ENCODE measurements around the gene ZCCHC7. TPM values are rescaled to one million over a fixed set of nuclear protein-coding genes. Genes with fewer than 3 reads are reported as not detected.

The ZCCHC7 gene
- total RNA-seq, 1 donor from 2014 or later: 30.8 TPM

DNA sequence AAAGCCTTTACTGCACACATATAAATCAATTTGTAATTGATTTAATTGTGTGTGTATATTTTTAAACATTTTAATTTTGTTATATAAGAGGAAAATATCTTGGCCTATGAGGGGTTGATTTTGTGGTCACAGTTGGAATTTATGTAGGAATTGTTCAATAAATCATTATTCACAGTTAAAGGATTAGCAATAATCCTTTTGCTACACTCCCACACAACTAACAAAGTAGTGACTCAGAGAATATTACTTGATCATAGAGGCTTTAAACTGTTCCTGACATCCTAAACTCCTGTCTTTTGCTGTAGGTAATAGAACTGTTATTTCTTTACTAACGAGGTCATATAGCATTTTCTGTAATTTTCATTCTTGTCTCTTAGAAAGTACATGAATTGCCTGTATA is 95.5 kb downstream of the ZCCHC7 start:
- Histone ChIP-seq H3K9ac (ENCODE audit: low read depth in 1 of 3, low read length in 3 of 3) (no peak overlapping the region), H3K4me3 (ENCODE audit: low read length in 3 of 3) (no peak overlapping the region), H3K9me3 (ENCODE audit: control insufficient read depth in 3 of 3, low read length in 3 of 3) (no peaks in the 10 kb centered on the region), H3K27ac (ENCODE audit: low read depth, low read length) (no peak overlapping the region), H3K36me3 (ENCODE audit: control insufficient read depth in 3 of 3, insufficient read depth in 3 of 3, low read length in 3 of 3) (no peaks in the 10 kb centered on the region), H3K27me3 (ENCODE audit: control insufficient read depth in 3 of 3, insufficient read depth in 3 of 3, low read length in 3 of 3) (no peaks in the 10 kb centered on the region), H3K4me1 (ENCODE audit: control insufficient read depth in 3 of 3, insufficient read depth in 3 of 3, low read length in 3 of 3) (no peaks in the 10 kb centered on the region)

DNA sequence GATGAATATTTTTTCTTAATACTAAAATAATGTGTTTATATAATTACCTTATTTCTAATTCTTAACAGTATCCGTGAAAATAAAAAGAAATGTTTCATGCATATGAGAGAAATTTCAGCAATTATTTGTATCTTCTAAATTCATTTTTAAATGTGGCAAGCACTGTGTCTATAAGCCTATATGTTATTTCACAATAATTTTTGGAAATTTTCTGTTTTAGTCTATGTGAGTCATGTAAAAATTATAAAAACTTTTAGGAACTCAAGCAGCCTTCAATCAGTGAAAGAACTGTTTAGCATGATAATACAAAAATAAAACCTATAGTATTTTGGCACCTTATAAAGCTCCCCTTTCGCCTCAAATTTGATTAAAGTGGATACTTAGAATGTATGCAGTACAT is 96.8 kb downstream of the ZCCHC7 start:
- no peaks in the 10 kb centered on the region for H3K27me3 ChIP-seq (ENCODE audit: control insufficient read depth in 3 of 3, insufficient read depth in 3 of 3, low read length in 3 of 3)
- H3K36me3 ChIP-seq (ENCODE audit: control insufficient read depth in 3 of 3, insufficient read depth in 3 of 3, low read length in 3 of 3): no peaks in the 10 kb centered on the region
- no peaks in the 10 kb centered on the region for H3K9me3 ChIP-seq (ENCODE audit: control insufficient read depth in 3 of 3, low read length in 3 of 3)
- H3K27ac ChIP-seq (ENCODE audit: low read depth, low read length): no peak overlapping the region
- no peaks in the 10 kb centered on the region for H3K4me1 ChIP-seq (ENCODE audit: control insufficient read depth in 3 of 3, insufficient read depth in 3 of 3, low read length in 3 of 3)
- H3K4me3 ChIP-seq (ENCODE audit: low read length in 3 of 3): no peak overlapping the region
- H3K9ac ChIP-seq (ENCODE audit: low read depth in 1 of 3, low read length in 3 of 3): no peak overlapping the region

DNA sequence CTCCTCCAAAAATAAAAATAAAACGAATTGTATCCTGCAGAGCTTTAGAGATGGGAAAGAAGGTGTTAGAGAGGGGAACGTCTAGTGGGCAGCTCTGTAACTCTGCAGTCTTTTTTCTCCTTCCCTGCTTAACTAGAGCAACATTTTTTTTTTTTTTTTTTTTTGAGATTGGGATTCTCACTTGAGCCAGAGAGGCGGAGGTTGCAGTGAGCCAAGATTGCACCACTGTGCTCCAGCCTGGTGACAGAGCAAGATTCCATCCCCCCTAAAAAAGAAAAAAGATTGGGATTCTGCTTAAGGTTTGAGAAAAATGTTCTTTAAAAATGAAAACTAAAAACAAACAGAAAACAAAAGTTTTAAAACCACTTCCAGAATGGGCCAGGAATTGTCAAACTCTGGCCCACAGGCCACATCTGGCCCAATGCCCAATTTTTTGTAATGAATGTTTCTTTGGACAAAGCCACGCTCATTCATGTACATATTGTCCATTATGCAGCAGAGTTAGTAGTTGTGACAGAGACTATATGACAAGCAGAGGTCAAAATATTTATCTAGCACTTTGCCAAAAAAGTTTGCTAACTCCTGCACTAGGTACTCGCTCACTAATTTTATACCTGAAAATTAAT is 98.5 kb downstream of the ZCCHC7 start:
- no peak overlapping the region for H3K27ac ChIP-seq (ENCODE audit: low read depth, low read length)
- no peaks in the 10 kb centered on the region for H3K36me3 ChIP-seq (ENCODE audit: control insufficient read depth in 3 of 3, insufficient read depth in 3 of 3, low read length in 3 of 3)
- H3K4me3 ChIP-seq (ENCODE audit: low read length in 3 of 3): no peak overlapping the region
- no peak overlapping the region for H3K9ac ChIP-seq (ENCODE audit: low read depth in 1 of 3, low read length in 3 of 3)
- no peaks in the 10 kb centered on the region for H3K27me3 ChIP-seq (ENCODE audit: control insufficient read depth in 3 of 3, insufficient read depth in 3 of 3, low read length in 3 of 3)
- H3K4me1 ChIP-seq (ENCODE audit: control insufficient read depth in 3 of 3, insufficient read depth in 3 of 3, low read length in 3 of 3): no peaks in the 10 kb centered on the region
- H3K9me3 ChIP-seq (ENCODE audit: control insufficient read depth in 3 of 3, low read length in 3 of 3): no peaks in the 10 kb centered on the region

DNA sequence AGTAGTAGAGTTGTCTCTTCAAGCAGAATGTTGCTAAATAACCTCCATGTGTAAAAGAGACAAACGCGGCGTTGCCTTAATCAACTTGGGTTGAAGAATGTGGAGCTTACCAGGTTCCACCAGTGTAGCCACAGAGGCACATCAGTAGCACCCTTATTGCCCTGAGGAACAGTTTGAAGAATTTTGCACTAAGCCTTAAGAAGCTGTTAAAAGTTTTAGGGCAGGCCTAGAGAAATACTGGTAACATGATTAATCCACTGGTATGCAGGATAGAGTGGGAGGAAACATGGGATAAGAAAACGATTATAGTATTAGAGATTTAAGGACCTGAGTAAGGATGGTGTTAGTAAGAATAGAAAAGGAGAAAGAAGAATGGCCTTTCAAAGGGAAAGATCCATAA is 100.6 kb downstream of the ZCCHC7 start:
- Histone ChIP-seq H3K27ac (ENCODE audit: low read depth, low read length) (no peak overlapping the region), H3K36me3 (ENCODE audit: control insufficient read depth in 3 of 3, insufficient read depth in 3 of 3, low read length in 3 of 3) (no peaks in the 10 kb centered on the region), H3K9ac (ENCODE audit: low read depth in 1 of 3, low read length in 3 of 3) (no peak overlapping the region), H3K9me3 (ENCODE audit: control insufficient read depth in 3 of 3, low read length in 3 of 3) (no peaks in the 10 kb centered on the region), H3K4me1 (ENCODE audit: control insufficient read depth in 3 of 3, insufficient read depth in 3 of 3, low read length in 3 of 3) (no peaks in the 10 kb centered on the region), H3K27me3 (ENCODE audit: control insufficient read depth in 3 of 3, insufficient read depth in 3 of 3, low read length in 3 of 3) (no peaks in the 10 kb centered on the region), H3K4me3 (ENCODE audit: low read length in 3 of 3) (no peak overlapping the region)

DNA sequence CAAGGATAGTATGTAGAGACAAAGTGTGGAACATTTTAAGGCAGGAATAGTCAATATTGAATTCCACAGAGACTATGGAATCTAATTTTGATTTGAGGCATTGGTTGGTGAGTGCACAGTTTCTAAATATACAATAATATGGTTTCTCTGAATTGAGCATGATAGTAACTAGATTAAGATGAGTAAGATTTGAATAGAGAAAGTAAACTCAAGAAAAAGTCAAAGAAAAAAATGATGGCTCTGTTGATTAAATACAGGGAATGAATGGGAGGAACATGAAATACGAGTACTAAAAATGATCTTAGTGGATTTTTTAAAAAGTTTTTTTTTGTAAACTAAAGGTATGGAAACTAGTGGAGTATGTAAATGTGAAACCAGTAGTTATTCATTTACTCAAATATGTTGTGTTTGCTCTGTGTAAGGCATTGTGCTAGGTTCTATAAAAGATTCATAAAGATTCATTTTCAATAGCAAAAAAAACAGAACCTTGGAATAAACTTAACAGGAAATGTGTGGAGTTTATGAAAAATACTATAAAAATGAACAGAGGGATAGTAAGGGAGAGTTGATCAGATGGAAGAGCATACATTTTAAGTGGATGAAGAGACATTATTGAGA is 101.2 kb downstream of the ZCCHC7 start:
- H3K9me3 ChIP-seq (ENCODE audit: control insufficient read depth in 3 of 3, low read length in 3 of 3): no peaks in the 10 kb centered on the region
- H3K9ac ChIP-seq (ENCODE audit: low read depth in 1 of 3, low read length in 3 of 3): no peak overlapping the region
- no peaks in the 10 kb centered on the region for H3K36me3 ChIP-seq (ENCODE audit: control insufficient read depth in 3 of 3, insufficient read depth in 3 of 3, low read length in 3 of 3)
- no peaks in the 10 kb centered on the region for H3K27me3 ChIP-seq (ENCODE audit: control insufficient read depth in 3 of 3, insufficient read depth in 3 of 3, low read length in 3 of 3)
- H3K4me3 ChIP-seq (ENCODE audit: low read length in 3 of 3): no peak overlapping the region
- H3K27ac ChIP-seq (ENCODE audit: low read depth, low read length): no peak overlapping the region
- H3K4me1 ChIP-seq (ENCODE audit: control insufficient read depth in 3 of 3, insufficient read depth in 3 of 3, low read length in 3 of 3): no peaks in the 10 kb centered on the region

DNA sequence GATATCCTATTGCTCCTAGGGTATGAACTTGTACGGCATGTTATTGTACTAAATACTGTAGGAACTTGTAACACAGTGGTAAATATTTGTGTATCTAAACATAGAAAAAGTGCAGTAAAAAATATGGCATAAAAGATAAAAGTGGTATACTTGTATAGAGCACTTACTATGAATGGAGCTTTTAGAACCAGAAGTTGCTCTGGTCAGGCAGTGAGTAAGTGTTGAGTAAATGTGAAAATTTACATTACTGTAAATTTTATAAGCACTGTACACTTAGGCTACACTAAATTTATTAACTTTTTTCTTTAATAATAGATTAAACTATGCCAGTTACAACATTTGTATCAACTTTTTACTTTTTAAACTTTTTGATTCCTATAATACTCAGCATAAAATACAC is 109.1 kb downstream of the ZCCHC7 start:
- Histone ChIP-seq H3K4me3 (ENCODE audit: low read length in 3 of 3) (no peak overlapping the region), H3K36me3 (ENCODE audit: control insufficient read depth in 3 of 3, insufficient read depth in 3 of 3, low read length in 3 of 3) (no peaks in the 10 kb centered on the region), H3K27me3 (ENCODE audit: control insufficient read depth in 3 of 3, insufficient read depth in 3 of 3, low read length in 3 of 3) (no peaks in the 10 kb centered on the region), H3K27ac (ENCODE audit: low read depth, low read length) (no peak overlapping the region), H3K9me3 (ENCODE audit: control insufficient read depth in 3 of 3, low read length in 3 of 3) (no peaks in the 10 kb centered on the region), H3K4me1 (ENCODE audit: control insufficient read depth in 3 of 3, insufficient read depth in 3 of 3, low read length in 3 of 3) (no peaks in the 10 kb centered on the region), H3K9ac (ENCODE audit: low read depth in 1 of 3, low read length in 3 of 3) (no peak overlapping the region)

DNA sequence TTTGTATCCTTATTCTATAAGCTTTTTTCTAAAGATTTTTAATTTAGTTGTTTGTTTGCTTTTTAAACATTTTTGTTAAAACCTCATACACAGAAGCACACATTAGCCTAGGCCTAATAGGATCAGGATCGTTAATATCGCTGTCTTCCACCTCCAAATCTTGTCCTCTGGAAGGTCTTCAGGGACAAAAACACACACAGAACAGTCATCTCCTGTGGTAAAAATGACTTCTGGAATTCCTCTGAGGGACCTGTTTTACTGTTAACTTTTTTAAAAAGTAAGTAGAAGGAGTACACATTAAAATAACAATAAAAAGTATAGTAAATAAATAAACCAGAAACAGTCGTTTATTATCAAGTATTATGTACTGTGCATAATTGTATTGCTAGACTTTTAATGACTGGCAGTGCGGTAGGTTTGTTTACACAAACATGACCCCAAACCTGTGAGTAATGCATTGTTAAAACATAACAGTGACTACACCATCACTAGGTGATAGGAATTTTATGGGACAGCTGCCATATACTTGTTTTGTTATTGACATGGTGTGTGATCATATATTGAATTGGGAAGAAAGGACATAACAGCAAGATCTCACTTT is 109.6 kb downstream of the ZCCHC7 start:
- Histone ChIP-seq H3K27me3 (ENCODE audit: control insufficient read depth in 3 of 3, insufficient read depth in 3 of 3, low read length in 3 of 3) (no peaks in the 10 kb centered on the region), H3K4me1 (ENCODE audit: control insufficient read depth in 3 of 3, insufficient read depth in 3 of 3, low read length in 3 of 3) (no peaks in the 10 kb centered on the region), H3K4me3 (ENCODE audit: low read length in 3 of 3) (no peak overlapping the region), H3K9ac (ENCODE audit: low read depth in 1 of 3, low read length in 3 of 3) (no peak overlapping the region), H3K27ac (ENCODE audit: low read depth, low read length) (no peak overlapping the region), H3K36me3 (ENCODE audit: control insufficient read depth in 3 of 3, insufficient read depth in 3 of 3, low read length in 3 of 3) (no peaks in the 10 kb centered on the region), H3K9me3 (ENCODE audit: control insufficient read depth in 3 of 3, low read length in 3 of 3) (no peaks in the 10 kb centered on the region)

DNA sequence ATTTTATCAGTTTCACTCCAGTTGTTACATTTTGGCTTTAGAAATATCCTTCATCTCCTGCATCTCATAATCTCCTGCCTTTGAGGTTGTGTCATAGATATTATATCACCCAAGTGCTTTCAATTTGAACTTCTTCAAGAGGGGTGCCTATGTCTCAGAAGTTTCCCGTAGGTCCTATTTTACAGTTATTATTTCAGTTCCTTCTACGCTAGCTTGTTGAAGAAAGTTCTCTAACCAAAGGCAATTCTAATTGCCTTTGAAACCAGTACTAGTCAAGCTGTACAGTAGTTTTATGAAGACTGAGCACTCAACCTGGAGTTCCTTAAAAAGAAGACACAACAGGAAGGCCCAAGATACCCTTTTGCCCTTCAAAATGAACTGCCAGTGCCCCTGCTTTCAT is 116.4 kb downstream of the ZCCHC7 start:
- no peak overlapping the region for H3K4me3 ChIP-seq (ENCODE audit: low read length in 3 of 3)
- H3K27ac ChIP-seq (ENCODE audit: low read depth, low read length): no peak overlapping the region
- no peak overlapping the region for H3K9ac ChIP-seq (ENCODE audit: low read depth in 1 of 3, low read length in 3 of 3)
- no peaks in the 10 kb centered on the region for H3K27me3 ChIP-seq (ENCODE audit: control insufficient read depth in 3 of 3, insufficient read depth in 3 of 3, low read length in 3 of 3)
- H3K9me3 ChIP-seq (ENCODE audit: control insufficient read depth in 3 of 3, low read length in 3 of 3): no peaks in the 10 kb centered on the region
- H3K4me1 ChIP-seq (ENCODE audit: control insufficient read depth in 3 of 3, insufficient read depth in 3 of 3, low read length in 3 of 3): no peaks in the 10 kb centered on the region
- no peaks in the 10 kb centered on the region for H3K36me3 ChIP-seq (ENCODE audit: control insufficient read depth in 3 of 3, insufficient read depth in 3 of 3, low read length in 3 of 3)

DNA sequence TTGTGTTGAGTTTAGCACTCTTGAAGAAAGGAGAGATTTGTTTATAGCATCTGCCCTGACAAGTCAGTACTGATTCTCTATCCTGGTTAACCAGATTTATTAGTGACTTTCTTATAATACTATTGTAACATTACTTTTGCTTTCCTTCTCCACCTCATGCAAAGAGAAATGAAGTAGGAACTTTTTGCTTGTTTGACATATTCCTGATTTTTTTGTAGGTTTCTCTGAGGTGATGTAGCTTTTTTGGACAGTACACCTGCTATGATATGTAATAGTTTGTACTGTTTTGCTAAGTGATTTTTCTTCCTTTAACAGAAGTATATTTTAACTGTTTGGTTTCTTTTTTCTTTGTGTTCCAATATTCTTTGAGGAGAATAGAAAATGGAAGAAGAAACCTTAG is 117.7 kb downstream of the ZCCHC7 start:
- Histone ChIP-seq H3K4me1 (ENCODE audit: control insufficient read depth in 3 of 3, insufficient read depth in 3 of 3, low read length in 3 of 3) (no peaks in the 10 kb centered on the region), H3K27me3 (ENCODE audit: control insufficient read depth in 3 of 3, insufficient read depth in 3 of 3, low read length in 3 of 3) (no peaks in the 10 kb centered on the region), H3K9me3 (ENCODE audit: control insufficient read depth in 3 of 3, low read length in 3 of 3) (no peaks in the 10 kb centered on the region), H3K36me3 (ENCODE audit: control insufficient read depth in 3 of 3, insufficient read depth in 3 of 3, low read length in 3 of 3) (no peaks in the 10 kb centered on the region), H3K9ac (ENCODE audit: low read depth in 1 of 3, low read length in 3 of 3) (no peak overlapping the region), H3K4me3 (ENCODE audit: low read length in 3 of 3) (no peak overlapping the region), H3K27ac (ENCODE audit: low read depth, low read length) (no peak overlapping the region)

DNA sequence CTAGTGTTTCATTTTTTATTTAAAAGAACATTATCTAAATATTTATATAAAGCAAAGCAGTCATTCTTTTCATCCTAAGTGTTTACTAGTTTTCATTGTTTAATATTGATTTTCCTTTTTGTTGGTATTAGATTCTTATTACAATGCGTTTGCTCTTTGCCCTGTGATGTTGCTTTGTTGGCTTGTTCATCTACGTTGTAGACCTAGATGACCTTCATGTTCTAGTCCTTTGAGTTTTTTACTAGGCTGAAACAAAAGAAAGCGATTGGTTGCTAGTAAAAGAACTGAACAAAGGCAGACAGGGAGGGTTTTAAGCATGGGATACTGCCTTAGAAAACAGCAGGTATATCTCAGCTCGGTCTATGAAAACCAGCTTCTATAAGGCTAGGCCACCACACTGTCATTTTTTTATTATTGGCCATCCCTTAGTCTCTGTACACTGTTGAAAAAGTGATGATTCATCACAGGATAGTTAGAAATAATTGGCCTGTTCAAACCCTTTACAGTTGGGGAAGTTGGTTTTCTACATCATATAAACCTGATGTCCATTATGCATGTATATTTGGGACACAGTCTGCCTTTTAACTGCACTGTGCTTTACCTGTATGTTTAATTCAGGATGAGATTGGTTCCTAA is 119.0 kb downstream of the ZCCHC7 start:
- no peaks in the 10 kb centered on the region for H3K9me3 ChIP-seq (ENCODE audit: control insufficient read depth in 3 of 3, low read length in 3 of 3)
- H3K36me3 ChIP-seq (ENCODE audit: control insufficient read depth in 3 of 3, insufficient read depth in 3 of 3, low read length in 3 of 3): no peaks in the 10 kb centered on the region
- H3K27ac ChIP-seq (ENCODE audit: low read depth, low read length): no peak overlapping the region
- no peak overlapping the region for H3K4me3 ChIP-seq (ENCODE audit: low read length in 3 of 3)
- H3K27me3 ChIP-seq (ENCODE audit: control insufficient read depth in 3 of 3, insufficient read depth in 3 of 3, low read length in 3 of 3): no peaks in the 10 kb centered on the region
- no peaks in the 10 kb centered on the region for H3K4me1 ChIP-seq (ENCODE audit: control insufficient read depth in 3 of 3, insufficient read depth in 3 of 3, low read length in 3 of 3)
- H3K9ac ChIP-seq (ENCODE audit: low read depth in 1 of 3, low read length in 3 of 3): no peak overlapping the region
